Activated naive CD4-positive, alpha-beta T cell treated with anti-CD3 and anti-CD28 coated beads, Interleukin-2, amount 50 U/mL, for 16 hours (primary cell): Measurements from ENCODE around the gene GAD1.

Experiments
- DNase-seq: peaks from one replicate; pipeline ENCODE4 v3.0.0-alpha.2; 2020

GAD1 gene

GRCh38 chr2:170816504-170817092 lies at the start of gene GAD1:
TSS of gene GAD1 (plus strand) at chr2:170816887. CDS start at chr2:170818592, 1,705 bp downstream.
- DNase-seq: peak; percentile 71

GRCh38 chr2:170770008-170770605 lies 46.6 kb upstream of the GAD1 start, which contains the start of gene ERICH2:
TSS of gene ERICH2 (plus strand) at chr2:170770378. CDS start at chr2:170770682, 304 bp downstream.
- DNase-seq: peak; percentile 28

GRCh38 chr2:170770606-170771420 lies 45.9 kb upstream of the GAD1 start:
- peak; percentile 62 for DNase-seq

GRCh38 chr2:170771421-170771937 lies 45.2 kb upstream of the GAD1 start:
- no peak for DNase-seq

GRCh38 chr2:170772295-170772694 lies 44.4 kb upstream of the GAD1 start:
- no peak for DNase-seq

GRCh38 chr2:170774074-170774473 lies 42.6 kb upstream of the GAD1 start:
- DNase-seq: no peak

GRCh38 chr2:170778900-170779299 lies 37.8 kb upstream of the GAD1 start:
- DNase-seq: no peak

GRCh38 chr2:170779304-170779703 lies 37.4 kb upstream of the GAD1 start:
- no peak for DNase-seq

- DNase-seq: no peak
Measured at GRCh38 chr2:170782673-170783072, 34.0 kb upstream of the GAD1 start.

GRCh38 chr2:170783549-170783948 lies 33.1 kb upstream of the GAD1 start:
- no peak for DNase-seq

- no peak for DNase-seq
Measured at GRCh38 chr2:170798996-170799395, 17.7 kb upstream of the GAD1 start.

GRCh38 chr2:170806548-170806947 lies 10.1 kb upstream of the GAD1 start:
- no peak for DNase-seq

GRCh38 chr2:170812710-170813600 lies 3.7 kb upstream of the GAD1 start:
- DNase-seq: no peak

GRCh38 chr2:170813611-170814532 lies 2.8 kb upstream of the GAD1 start:
- no peak for DNase-seq

GRCh38 chr2:170814533-170815230 lies 2.0 kb upstream of the GAD1 start:
- no peak for DNase-seq

GRCh38 chr2:170815311-170815710 lies 1.4 kb upstream of the GAD1 start:
- no peak for DNase-seq

GRCh38 chr2:170815746-170816503 lies 762 bp upstream of the GAD1 start:
- peak; percentile 71 for DNase-seq

GRCh38 chr2:170817093-170818035 lies 677 bp downstream of the GAD1 start:
- DNase-seq: peak; percentile 38
